Left kidney (tissue), 2 donors: ENCODE measurements around the gene ANO2. TPM values are rescaled to one million over a fixed set of nuclear protein-coding genes. Genes with fewer than 3 reads are reported as not detected.

Source experiments
- DNase-seq: peaks from one replicate; pipeline ENCODE4 v3.0.0-alpha.2; 2013
- polyA plus RNA-seq: library from polyadenylated mRNA; unstranded; fragments of 120-200 nt; gene quantifications from one replicate; pipeline ENCODE4 v1.2.1, GENCODE V29; 2013; ENCODE audit not compliant: insufficient read length

ANO2 gene
- polyA plus RNA-seq, 1 donor = 4.9 TPM

DNA sequence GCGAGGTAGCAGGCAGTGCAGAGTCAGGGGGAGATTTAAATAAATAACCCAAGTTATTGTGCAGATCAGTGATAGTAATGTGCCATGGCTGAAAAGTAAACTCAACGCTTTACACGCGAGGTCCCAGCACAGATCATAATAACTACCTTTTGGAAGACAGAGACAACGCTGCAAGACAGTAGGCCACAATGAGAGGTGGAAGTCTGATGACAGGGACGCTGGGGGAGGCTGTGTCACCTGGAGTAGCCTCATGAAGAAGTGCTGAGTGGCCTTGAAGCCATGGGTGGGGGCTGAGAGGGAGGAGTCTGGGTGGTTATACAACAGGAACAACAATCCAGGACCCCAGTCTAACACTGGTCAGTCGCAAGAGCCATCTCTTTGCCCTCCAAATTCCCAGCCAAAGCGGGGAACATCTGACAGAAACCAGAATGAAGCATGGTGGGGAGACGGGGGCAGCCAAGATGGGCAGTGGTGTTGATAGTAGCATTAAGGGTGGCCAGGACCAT is 28.2 kb downstream of the ANO2 start:
- DNase-seq = no peak

GRCh38 chr12:5915511-5915910 is 29.5 kb downstream of the ANO2 start:
- no peak for DNase-seq

DNA sequence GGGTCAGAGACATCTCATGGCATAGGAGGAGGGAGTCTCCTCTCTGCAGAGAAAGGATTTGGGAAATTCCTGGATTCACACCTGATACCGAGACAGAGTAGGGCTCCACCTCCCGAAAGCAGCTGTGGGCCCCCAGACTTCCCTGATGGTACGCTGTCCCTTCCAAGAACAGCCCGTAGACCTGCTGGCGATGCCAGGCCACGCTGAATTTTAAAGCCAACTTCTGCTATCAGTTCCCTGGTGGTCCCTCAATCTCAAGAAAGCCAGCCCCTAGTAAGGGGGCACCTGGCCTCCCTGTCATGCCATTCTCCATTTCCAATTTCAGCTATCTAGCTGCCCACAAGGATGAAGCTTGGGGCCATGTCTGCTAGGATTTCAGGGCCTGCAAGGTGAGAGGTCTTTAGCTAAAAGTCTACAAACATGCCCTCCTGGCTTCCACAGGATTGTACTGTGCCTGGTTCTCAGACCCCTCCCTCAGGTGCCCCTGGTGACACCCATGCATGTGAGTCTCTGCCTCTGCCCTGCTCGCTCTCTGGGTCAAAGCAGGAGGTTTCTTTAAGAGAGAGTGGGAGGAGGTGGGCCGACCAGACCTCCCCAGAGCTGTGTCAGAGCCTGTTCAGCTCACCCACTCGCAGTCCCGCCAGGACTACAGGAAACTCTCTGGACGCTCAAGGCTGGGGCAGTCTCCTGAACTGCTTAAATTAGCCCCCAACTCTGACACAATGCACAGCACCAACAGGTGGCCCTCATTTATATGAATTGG is 30.5 kb downstream of the ANO2 start:
- no peak for DNase-seq

DNA sequence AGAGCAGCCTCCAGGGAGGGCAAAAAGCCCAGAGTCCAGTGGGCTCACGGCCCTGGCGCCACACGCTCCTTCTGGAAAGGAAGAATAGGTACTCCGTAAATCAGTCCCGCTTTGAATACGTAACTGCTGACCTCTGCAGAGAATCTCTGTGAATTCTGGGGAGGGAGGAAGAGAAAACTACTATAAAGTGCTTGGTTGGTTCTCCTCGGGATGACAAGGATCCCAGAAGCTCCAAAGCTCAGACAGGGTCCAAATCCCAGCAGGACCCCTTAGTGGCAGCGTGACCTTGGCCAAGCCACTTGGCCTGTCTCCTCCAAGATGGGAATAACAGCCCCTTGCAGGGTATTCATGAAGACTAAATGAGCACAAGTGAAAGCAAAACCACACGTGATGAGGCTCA is 31.7 kb downstream of the ANO2 start:
- DNase-seq = no peak

GRCh38 chr12:5912437-5913334 is 32.4 kb downstream of the ANO2 start:
- DNase-seq = no peak

DNA sequence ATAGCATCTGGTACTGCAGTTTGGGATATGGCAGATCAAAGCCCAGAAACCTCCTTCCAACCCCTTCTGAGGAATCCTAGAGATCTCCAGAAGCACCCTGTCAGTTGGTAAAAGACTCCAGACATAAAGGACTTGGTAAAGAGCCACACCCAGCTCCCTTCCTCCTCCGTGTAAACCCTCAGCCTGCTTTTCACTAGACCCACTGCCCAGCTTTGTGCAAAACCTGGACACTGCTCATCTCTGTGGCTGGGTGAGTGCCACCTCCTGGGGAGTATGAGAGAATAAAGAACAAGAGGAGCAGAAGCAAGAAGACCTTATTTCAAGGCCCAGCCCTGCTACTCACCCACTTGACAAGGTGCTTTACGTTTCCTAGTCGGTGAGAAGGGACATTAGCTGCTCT is 33.0 kb downstream of the ANO2 start:
- DNase-seq = no peak

GRCh38 chr12:5910790-5911548 is 34.1 kb downstream of the ANO2 start:
- DNase-seq = no peak

- DNase-seq = no peak
Measured at GRCh38 chr12:5909560-5909959, 35.5 kb downstream of the ANO2 start.

GRCh38 chr12:5908251-5908650 is 36.8 kb downstream of the ANO2 start:
- no peak for DNase-seq

DNA sequence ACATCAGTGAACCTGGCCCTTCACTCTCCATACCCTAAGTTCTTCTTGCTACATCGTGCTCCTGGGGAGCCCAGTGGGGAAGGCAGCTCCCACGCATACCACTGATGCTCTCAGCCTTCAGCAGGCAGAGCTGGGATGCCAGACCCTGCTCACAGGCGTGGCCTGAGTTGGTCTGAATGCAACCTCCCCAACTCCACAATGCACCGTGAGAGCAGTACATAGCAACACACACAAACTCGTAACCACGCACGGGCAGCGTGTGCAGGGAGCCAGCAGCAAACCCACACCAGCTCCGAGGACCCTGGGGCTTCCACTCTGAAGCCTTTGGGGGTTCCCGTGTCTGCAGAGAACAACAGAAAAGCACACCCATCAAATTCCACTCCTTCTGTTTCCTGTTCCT is 37.3 kb downstream of the ANO2 start:
- peak; percentile 34 for DNase-seq

DNA sequence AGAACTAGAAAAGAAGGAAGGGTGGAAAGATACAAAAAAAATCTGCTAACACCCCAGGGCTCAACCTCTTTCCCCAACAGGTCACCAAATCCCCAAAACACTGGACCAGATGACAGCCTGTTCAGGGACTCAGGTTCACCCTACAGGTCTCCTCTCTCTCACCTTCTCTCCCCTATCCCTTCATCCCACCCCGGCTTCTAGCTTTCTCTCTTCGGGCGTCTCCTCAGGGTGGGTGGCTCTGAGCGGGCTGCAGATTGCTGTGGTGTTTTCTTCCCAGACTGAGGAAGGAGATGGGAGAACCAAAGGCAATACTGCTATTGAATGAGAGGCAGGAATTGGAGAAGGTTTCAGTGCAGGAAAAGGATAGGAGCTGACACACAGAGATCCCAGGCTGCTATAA is 39.3 kb downstream of the ANO2 start:
- no peak for DNase-seq

GRCh38 chr12:5904969-5905368 is 40.1 kb downstream of the ANO2 start:
- no peak for DNase-seq

- DNase-seq = no peak
Measured at GRCh38 chr12:5904441-5904840, 40.6 kb downstream of the ANO2 start.

- DNase-seq = no peak
Measured at GRCh38 chr12:5902736-5903135, 42.3 kb downstream of the ANO2 start.

GRCh38 chr12:5901416-5901815 is 43.6 kb downstream of the ANO2 start:
- DNase-seq = no peak

DNA sequence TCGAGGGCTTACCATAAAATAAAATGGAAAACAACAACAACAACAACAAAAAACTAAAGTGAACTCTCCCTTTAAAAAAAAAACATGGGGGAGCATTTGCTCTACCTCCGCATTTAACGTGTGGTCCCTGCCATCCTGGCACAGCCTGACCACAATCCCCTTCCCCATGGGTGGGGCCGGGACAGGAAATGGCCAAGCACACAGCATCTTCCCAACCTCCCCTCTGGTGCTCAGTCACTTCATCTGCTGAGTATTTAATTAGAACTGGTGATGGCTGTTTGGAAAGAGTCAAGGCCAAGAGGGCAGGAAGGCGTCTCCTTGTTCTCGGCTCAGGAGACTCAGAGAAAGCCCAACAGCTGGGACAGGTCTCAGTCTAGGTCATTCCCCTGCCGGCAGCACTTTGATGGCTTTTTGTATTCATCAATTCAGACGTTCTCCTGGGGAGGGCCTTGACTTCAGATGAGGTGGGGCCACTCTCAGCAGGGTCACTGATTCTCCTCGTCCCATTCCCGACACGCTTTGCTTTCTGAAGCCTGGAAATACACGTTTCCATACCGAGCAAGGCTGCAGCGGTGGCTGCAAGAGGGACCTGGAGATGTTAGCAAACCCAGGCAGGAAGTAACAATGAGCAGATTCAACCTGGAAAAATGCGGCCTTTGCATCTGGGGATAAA is 44.4 kb downstream of the ANO2 start:
- DNase-seq = no peak

GRCh38 chr12:5900076-5900475 is 45.0 kb downstream of the ANO2 start:
- DNase-seq = no peak

GRCh38 chr12:5899675-5900074 is 45.4 kb downstream of the ANO2 start:
- no peak for DNase-seq

- DNase-seq = no peak
Measured at GRCh38 chr12:5898874-5899273, 46.2 kb downstream of the ANO2 start.

GRCh38 chr12:5889381-5890047 is 55.5 kb downstream of the ANO2 start:
- DNase-seq = no peak

GRCh38 chr12:5888816-5889315 is 56.2 kb downstream of the ANO2 start:
- DNase-seq = no peak
